ENCODE data around the gene SHISA5.
A peak's percentile ranks its signal among the peaks of the same experiment; 100 is the strongest.

Gene SHISA5

DNA sequence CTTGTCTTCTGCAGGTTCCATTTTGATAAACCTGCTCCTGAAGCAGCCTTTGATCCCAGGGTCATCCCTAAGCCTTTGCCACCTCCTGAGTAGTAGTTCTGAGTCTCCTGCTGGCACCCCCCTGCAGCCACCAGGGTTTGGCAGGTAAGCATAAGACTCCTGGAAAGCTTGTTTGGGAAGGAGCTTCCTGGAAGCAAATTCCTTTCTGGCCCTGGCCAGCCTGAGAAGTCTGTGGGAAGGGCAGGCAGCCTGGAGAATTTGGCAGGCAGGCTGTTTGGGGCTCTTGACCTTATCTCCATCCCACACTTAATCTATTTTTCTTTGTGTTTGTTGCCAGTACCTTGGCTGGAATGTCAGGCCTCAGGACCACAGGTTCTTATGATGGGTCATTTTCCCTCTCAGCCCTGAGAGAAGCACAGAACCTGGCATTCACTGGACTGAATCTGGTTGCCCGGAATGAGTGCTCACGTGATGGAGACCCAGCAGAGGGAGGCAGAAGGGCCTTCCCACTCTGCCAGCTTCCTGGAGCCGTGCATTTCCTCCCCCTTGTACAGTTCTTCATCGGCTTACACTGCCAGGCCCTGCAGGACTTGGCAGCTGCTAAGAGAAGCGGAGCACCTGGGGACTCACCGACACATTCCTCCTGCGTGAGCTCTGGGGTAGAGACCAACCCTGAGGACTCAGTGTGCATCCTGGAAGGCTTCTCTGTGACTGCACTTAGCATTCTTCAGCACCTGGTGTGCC is 44.0 kb downstream of the SHISA5 start:
- peak; percentile 73 for DNase-seq (ENCODE audit: low read depth, low spot score)

DNA sequence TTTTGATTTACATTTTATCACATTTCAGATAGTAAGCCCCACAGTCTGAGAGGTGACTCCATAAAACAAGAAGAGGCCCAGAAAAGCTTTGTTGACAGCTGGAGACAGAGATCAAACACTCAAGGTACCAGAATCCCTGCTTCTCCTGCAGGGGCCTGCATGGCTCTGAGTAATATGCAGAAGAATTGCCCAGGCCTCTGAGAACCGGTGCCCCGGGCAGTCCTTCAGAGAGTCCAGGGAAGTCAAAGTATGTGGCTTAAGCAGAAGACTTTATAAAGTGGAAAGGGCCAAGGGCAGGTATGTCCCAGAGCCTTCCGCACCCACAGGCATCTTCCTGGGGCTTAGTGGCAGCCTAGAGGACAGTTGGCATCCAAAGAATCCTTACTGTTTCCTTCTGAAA is 44.6 kb downstream of the SHISA5 start:
- DNase-seq (ENCODE audit: low read depth, low spot score): no peak

DNA sequence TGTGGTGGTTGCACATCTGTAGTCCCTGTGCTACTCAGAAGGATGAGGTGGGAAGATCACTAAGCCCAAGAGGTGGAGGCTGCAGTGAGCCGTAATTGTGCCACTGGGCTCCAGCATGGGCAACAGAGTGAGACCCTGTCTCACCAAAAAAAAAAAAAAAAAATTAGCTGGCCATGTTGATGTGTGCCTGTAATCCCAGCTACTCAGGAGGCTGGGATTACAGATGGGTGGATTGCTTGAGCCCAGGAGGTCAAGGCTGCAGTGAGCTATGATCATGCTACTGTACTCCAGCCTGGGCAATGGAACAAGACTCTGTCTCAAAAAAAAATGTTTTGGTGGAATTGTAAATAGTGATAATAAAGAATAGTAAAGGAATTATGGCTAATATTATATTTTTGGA is 47.5 kb downstream of the SHISA5 start:
- DNase-seq (ENCODE audit: low read depth, low spot score): no peak

DNA sequence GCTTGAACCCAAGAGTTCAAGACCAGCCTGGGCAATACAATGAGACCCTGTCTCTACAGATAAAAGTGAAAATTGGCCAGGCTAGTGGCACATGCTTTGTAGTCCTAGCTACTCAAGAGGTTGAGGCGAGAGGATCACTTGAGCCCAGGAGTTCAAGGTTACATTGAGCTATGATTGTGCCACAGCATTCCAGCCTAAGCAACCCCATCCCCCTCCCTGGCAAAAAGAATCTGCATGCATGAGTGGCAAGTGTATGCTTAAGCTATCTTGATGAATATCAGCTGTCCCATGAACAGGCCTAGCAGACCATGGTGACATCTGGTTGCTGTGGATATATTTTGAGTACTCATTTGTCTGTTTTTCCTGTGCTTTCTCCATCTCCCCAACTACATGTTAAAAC is 52.7 kb downstream of the SHISA5 start:
- DNase-seq (ENCODE audit: low read depth, low spot score): no peak

DNA sequence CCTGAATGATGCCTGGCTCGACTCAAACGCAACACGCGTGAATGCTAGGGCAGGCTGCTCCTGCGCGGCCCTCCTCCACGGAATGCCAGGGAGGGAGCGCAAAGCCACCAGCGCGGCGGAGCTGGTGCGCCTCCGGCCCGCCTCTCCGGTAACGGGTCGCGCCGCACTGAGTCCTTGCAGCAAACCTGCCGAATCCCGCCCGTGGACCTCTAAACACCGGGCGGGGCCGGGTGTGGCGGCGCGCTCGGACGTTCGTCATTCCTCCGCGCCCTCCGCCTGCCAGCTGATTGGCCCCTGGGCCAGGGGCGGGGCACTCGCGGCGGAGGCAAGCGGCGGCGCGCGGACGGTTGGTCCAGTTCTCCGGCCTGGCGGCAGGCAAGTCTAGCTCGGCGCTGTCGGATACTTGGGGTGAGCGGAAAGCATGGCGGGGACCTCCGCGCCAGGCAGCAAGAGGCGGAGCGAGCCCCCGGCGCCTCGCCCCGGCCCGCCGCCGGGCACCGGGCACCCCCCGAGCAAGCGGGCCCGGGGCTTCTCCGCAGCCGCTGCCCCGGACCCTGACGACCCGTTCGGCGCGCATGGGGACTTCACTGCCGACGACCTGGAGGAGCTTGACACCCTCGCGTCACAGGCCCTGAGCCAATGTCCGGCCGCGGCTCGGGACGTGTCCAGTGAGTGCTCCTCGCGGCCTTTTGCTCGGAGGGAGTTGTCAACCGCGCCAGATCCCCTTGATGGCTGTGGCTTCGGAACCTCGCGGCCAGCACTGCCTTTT is 57.4 kb downstream of the SHISA5 start, which contains the start of gene ATRIP:
Gene ATRIP, plus strand, starts transcription at position 313 of the 769 bp plus-strand sequence. Its CDS starts 109 bp downstream, at position 422.
- DNase-seq (ENCODE audit: low read depth, low spot score): peak; percentile 96

DNA sequence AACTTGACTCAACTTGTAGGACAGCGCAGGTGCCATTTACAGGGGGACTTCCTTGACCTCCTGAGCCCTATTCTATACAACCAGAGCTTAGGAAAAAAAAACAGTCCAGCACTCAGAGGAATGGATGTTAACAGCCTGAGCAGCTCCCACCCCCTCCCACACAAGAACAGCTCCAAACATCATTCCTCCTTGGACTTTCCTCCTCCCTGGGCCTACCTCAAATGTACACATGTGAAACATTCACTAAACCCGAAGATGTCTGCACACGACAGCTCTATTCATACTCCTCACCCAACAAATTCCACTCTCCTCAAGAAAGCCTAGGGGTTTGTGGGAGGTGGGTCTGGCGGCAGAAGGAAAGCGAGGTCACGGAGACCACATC is 57.9 kb downstream of the SHISA5 start:
- DNase-seq (ENCODE audit: low read depth, low spot score): no peak

DNA sequence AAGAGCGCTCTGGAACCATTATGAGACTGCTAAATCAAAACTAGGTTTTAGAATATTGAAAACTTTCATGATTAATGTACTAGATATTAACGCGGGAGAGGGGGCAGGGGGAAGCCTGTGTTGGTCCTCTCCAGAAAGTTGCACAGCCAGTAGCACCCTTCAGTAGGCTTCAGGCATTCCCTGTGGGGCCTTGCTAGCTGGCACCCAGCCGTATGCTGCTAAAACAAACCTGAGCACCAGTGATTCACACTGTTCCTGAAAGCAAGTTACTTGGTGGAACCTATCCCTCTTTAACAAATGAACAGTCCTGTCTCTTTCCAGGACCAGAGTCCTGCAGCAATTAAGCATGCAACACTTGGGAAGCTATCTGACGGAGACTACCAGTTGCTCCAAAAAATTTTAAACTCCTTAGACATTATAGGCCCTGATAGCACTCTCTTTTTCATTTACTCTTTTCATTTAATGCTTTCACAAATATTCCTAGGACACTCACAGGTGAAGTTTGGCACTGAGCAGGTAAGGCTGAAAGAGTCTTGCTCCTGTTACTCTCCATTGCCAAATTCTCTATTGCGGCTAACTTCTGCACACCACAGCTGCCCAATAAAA is 58.6 kb downstream of the SHISA5 start:
- no peak for DNase-seq (ENCODE audit: low read depth, low spot score)

DNA sequence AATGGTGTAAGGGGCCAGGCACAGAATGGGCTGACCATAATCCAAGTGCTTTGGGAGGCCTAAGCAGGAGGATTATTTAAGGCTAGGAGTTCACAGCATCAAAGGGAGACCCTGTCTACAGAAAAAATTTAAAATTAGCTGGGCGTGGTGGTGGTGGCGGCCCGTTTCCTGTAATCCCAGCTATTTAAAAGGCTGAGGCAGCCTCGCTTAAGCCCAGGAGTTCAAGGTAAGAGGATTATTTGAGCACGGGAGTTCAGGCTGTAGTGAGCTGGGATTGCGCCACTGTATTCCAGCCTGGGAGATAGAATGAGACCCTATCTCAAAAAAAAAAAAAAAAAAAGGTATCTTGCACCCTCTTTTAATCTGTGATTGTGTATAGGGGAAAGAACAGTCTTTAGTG is 62.0 kb downstream of the SHISA5 start:
- no peak for DNase-seq (ENCODE audit: low read depth, low spot score)

DNA sequence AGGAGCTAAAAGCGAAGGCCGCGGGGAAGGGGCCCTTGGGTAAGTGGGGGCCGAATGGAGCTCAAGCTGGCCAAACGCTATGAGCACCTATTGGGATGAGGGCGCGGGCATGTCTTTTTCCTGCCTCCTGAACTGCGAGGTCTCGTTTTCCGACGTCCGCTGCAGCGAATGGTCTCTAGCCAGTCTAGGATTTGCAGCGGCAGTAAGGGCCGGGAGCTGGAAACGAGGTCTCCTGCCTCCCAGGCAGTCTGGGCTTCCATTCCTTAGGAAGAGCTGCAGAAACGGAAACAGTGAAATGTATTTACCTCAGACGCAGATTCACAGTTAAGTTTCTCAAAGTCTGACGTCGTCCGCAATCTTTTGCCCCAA is 63.4 kb downstream of the SHISA5 start:
- peak; percentile 50 for DNase-seq (ENCODE audit: low read depth, low spot score)

DNA sequence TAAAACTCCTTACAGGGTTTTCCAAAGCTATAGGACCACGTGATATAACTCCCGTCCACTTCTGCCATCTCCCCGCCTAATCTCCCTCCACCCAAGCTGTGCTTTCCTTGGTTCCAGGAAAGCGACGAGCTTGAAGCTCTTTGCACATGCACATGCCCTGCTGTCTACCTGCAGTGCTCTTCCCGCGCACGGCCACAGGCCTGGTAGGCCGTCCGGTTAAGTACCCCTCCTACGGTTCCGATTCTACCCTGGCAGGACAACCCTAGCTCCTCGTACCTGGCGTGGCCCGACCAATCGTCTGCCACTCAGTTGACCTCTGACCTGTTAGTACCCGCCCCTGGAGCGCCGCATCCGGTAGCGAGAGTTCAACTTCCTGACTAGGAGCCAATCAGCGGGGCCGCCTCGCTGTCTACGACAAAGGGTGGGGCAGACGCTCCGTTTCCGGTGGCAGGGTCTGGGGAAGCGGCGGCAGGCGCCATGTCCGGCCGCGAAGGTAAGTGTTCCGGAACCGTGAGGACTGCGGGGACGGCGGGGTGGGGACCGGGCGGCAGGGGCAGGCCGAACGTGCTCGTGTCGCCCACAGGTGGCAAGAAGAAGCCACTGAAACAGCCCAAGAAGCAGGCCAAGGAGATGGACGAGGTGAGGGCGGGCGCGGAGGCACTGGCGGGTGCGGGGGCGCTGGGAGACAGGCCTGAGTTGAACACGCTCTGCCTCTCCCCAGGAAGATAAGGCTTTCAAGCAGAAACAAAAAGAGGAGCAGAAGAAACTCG is 64.0 kb downstream of the SHISA5 start, which contains the start of the genes CCDC51 and TMA7:
Gene CCDC51, minus strand, starts transcription at position 300 of the 770 bp plus-strand sequence. CDS start 4,991 bp downstream, outside the sequence.
Gene TMA7, plus strand, starts transcription at position 438 of the 770 bp plus-strand sequence. Its CDS starts 40 bp downstream, at position 478.
- DNase-seq (ENCODE audit: low read depth, low spot score): peak; percentile 98

DNA sequence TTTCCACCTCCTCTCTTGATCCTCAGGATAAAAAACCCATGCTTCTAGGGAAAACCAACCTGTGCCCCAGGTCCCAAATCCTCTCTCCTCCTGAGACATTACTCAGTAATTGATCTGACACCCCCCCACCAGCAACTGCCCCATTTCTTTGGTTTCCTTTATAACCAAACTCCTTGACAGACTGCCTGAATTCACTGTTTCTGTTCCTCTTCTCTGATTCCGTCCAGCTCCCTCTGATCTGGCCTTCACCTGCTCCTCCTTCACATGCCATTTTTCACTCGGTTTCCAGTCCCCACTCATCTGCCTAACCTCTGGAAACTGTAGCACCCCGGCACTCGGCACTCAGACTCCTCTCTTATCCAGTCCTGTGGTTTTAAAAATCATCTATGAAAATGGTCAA is 66.2 kb downstream of the SHISA5 start:
- DNase-seq (ENCODE audit: low read depth, low spot score): no peak

DNA sequence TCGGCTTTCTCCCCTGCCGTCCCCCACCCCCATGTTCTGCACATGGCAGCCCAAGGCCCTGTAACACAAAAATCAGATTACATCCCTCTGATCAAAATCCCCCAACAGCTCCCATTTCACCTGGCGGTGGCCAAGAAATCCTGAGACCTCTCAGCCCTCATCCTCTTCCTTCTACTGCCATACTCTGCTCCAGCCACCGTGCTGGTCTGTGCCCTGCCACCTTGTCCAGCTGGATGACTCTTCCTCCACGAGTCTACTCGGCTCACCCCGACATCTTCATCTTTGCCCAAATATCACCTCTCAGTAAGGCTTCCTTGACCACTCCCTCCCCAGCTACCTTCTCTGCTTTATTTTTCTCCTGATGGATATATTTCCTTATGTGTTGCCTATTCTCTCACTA is 67.1 kb downstream of the SHISA5 start:
- no peak for DNase-seq (ENCODE audit: low read depth, low spot score)

DNA sequence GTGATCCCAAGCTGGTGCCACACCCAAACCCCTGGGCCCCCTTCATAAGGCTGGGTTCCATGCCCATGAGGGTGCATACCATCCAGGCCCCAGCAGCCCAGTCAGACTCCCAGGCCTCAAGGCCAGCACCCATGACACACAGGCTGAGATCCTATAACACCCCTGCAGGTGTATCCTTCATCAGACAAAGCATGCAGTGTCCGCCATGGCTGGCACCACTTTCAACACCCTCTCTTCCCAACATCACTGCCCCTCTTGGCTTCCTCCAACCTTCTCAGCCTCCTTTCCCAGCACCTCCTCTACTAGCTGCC is 67.5 kb downstream of the SHISA5 start:
- DNase-seq (ENCODE audit: low read depth, low spot score): no peak

DNA sequence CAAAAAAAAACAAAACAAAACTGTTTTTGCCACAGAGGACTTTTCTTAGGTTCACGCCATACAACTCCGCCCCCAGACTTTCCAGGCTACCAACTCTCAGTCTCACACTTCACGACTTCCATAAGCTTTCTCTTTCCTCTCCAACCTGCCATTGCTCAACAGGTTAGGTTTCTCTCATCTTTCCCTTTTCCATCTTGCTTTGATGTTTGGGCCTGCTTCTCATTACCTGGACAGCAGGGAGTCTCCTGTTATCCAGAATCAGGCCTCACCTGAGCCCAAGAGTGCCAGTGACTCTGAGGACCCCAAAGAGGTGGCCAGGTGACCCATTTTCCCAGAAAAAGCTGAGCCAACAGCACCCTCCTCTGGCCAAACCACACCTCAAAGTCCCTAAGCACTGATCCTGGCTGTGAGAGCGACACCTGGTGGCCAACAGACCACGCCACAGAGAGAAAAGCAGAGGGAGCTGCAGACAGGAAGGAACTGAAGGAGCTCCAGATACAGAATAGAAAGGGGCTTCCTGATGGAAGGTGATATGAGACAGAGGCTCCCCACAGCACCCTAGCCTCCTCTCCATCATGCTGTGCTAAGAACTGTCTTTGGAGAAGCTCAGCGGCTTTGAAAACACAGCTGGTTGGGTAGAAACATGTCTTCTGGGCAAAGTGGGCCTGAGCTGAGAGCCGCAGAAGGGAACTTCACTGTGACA is 68.0 kb downstream of the SHISA5 start:
- DNase-seq (ENCODE audit: low read depth, low spot score): peak; percentile 93

DNA sequence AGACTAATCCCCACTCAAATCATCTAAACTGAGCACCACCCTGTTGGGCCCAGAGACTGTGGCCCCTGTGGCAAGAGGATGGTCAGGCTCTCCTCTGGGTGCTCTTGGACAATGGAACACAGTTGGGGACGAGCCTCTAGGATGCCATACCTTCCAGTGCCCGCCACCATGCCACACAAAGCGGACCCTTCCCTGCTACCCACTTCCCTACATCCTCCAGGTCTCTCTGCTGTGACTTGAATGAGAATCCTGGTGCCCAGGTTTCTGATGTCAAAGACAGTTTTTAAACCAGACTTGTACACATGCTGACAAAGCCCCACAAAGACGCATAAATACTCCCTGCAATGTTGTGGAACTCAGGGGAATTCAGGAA is 68.8 kb downstream of the SHISA5 start:
- no peak for DNase-seq (ENCODE audit: low read depth, low spot score)

DNA sequence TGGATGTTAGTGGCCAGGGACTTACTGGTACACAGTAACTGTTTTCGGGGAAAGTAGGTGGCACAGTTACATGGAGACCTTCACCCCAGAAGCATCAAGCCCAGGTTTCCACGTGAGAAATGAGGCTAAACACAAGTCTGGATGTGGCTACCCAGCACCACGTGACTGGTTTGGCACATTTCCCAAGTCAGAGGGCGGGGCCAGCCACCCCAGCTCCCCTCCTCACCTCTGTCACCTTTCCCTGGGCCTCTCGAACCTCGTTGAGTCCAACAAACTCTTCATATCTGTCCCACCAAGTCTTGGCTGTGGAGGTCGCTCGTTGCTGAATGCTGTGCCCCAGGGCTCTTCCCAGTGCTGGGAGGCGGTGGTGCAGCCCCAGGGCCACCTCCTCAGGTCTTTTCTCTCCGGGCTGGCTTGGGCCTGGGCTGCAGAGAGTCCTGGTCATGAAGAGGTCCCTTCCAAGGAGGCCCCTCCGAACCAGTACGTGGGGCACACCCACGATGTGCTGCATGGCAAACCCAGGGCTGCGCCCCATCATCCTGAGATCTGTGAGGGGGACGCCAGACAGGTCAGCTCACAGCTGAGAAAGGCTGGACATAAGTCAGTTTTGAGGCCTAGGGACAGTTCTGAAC is 69.3 kb downstream of the SHISA5 start:
- DNase-seq (ENCODE audit: low read depth, low spot score): no peak

DNA sequence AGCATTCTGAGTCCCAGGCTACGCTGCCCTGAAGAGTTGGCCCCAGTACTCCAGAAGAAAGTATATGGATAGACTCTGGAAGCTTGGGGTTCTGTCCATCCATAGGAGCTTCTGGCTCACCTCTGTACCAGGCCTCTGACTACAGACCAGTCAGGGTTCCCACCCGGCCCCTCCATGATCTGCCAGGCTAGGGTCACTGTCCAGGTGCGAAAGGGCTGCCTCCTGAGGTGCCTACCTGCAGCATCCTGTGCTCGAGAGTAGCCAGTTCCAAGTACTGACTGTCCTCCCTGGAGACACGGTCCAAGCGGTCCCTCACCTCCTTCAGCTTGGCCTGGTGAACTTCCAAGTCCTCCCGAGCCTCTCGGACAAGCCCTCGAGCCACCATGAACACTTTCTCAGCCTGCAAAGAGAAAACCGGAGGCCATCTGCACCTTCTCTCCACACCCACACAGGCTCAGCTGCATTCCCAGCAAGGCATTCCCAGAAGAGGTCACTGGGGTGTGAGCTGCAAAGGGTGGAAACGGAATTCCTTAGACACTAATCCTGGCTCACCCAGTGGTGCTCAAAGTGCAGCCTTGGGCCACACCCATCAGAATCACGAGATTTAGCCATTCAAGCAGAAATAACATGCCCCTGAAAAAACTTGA is 70.4 kb downstream of the SHISA5 start:
- peak; percentile 79 for DNase-seq (ENCODE audit: low read depth, low spot score)

DNA sequence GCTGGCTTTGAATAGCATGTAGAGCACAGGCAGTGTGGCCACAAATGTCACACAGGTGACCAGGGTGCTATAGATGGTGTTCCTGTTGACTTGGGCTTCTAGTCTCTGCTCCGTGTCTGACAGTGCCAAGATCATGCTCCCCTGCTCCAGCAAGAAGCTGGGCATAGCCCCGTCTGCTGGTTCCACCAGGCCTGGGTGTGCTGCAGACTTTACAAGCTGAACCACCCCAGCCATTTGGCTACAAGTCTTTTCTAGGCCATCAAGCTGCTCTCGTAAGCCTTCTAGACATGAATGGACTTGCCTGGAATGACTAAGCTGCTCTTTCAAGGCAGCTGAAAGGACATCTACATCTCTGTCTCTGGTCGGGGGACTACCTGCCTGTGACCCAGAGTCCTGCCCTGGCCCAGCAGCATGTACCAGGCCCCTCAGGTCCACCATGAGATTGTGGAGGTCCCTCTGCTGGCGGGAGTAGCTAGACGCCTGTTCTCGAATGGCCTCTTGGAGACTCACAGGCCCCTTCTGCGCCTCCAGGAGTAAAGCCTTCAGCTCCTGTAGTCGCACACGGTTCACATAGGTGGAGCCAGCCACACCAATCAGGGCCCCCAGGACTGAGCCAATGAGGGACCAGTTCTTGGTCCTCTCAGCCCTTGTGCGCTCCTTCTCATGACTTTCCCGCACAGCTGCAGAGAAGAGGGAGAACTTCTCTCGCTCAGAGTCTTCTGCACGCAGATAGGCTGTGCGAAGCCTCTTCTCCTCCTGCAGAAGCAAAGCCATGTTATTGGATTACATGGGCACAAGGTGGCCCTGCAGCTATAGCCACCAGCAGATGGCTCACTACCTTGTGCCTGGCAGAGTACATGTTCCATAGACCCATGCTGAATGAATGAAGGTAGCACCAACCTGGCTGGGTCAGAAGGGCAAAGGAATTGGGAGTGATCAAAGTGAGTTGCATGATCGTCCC is 71.3 kb downstream of the SHISA5 start:
- DNase-seq (ENCODE audit: low read depth, low spot score): no peak
